ENCODE data around the gene RPS29.

RPS29 gene

DNA sequence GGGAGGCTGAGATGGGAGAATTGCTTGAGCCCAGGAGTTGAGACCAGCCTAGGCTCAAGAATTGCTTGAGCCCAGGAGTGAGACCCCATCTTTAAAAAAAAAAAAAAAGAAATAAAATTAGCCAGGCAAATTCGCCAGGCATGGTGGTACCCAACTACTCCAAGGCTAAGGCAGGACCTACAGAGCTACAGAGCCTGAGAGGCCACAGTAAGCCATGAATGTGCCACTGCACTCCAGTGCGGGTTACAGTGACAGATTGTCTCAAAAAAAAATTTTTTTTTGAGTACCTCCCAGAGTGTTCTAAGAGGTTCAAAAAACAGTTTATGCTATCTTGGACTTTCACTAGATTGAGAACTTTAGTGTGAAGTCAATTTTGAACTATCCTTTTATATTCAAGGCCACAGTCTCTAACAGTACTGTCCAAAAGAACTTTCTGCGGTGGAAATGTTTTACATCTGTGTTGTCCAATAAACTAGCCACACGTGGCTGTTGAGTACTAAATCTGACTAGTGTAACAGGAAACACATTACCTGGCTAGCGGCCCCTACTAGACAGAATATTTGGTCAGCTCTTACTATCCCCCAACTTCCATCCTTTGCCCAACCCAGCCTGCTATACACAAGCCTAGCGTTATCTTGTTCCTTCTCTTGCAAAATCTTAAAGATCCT lies 31.8 kb upstream of the RPS29 start:
- ChIA-PET POLR2A (interaction anchor here (1.0 kb wide), 1 partner anchor 15 kb away, joined by 7 read pairs; no protein-coding TSS in a partner anchor), CTCF (interaction anchor here (1.1 to 2.5 kb wide), 2 partner anchors 23 to 31 kb away, joined by 3 to 8 read pairs; partner anchors contain the start of gene RPS29)
- TF ChIP-seq CTCF (IDR thresholded peaks at IDR 0.05; ENCODE audit: insufficient read depth, low read length, missing control alignments) = no peak
- DNase-seq (ENCODE audit: low read depth, low spot score) = no peak
- no peak overlapping the region for H3K4me3 ChIP-seq (ENCODE audit: low read depth, low read length)

DNA sequence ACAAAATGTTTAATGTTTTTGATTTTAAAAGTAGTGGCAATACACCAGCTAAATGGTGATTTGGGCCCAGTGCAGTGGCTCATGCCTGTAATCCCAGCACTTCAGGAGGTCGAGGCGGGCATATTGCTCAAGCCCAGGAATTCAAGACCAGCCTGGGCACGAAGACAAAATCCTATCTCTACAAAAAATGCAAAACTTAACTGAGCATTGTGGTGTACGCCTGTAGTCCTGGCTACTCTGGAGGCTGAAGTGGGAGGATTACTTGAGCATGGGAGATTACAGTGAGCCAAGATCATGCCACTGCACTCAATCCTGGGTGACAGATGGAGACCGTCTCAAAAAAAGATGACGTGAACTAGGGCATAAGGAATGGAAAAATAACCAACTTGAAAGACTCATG lies 29.6 kb upstream of the RPS29 start:
- POLR2A ChIA-PET = no interaction called here
- no peak overlapping the region for H3K4me3 ChIP-seq (ENCODE audit: low read depth, low read length)
- DNase-seq (ENCODE audit: low read depth, low spot score) = no peak
- CTCF ChIA-PET = interaction anchor here (1.1 kb wide), 1 partner anchor 13 kb away, joined by 3 read pairs; no protein-coding TSS in a partner anchor
- TF ChIP-seq CTCF (IDR thresholded peaks at IDR 0.05; ENCODE audit: insufficient read depth, low read length, missing control alignments) = no peak

DNA sequence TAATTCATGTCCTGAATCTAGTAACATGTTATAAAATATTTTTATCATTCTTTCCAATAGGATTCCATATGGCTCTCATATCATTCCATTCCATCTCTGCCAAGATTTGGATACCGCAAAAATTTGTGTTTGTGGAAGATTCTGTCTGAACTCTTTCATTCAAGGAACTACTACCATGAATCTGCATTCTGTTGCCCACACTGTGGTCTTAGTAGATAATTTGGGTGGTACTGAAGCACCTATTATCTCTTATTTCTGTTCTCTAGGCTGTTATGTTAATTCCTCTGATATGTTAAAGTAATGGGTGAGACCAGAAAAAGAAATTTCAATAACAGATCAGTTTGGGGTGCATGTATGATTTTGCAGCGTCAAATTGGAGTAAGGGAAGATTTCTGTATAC lies 28.0 kb upstream of the RPS29 start:
- POLR2A ChIA-PET = no interaction called here
- CTCF ChIA-PET = interaction anchor here (0.8 to 1.0 kb wide), 2 partner anchors 27 to 36 kb away, joined by 3 read pairs; no protein-coding TSS in a partner anchor
- no peak overlapping the region for H3K4me3 ChIP-seq (ENCODE audit: low read depth, low read length)
- DNase-seq (ENCODE audit: low read depth, low spot score) = no peak
- no peak for TF ChIP-seq CTCF (IDR thresholded peaks at IDR 0.05; ENCODE audit: insufficient read depth, low read length, missing control alignments)

DNA sequence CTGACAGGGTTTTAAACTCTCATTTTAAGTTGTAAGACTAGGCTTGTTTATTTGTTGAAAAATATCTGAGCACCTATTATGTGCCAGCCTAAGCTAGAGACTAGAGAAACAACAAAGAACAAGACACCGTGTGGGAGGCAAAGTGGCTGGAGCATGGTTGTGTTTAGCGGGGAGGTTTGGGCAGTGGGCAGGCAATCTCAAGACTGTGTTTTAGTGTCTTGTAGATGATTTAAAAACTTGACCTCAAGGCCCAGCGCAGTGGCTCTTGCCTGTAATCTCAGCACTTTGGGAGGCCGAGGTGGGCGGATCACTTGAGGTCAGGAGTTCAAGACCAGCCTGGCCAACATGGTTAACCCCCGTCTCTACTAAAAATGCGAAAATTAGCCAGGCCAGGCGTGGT lies 26.5 kb upstream of the RPS29 start:
- ChIA-PET CTCF (interaction anchor here (1.4 to 1.7 kb wide), 2 partner anchors 8 to 26 kb away, joined by 4 to 6 read pairs; partner anchors contain the start of genes MGAT2 and RPL36AL), POLR2A (interaction anchor here (1.3 kb wide), 1 partner anchor 8 kb away, joined by 5 read pairs; the partner anchor contains the start of genes MGAT2 and RPL36AL)
- DNase-seq (ENCODE audit: low read depth, low spot score) = no peak
- no peak overlapping the region for H3K4me3 ChIP-seq (ENCODE audit: low read depth, low read length)
- TF ChIP-seq CTCF (IDR thresholded peaks at IDR 0.05; ENCODE audit: insufficient read depth, low read length, missing control alignments) = no peak

- ChIA-PET POLR2A (interaction anchor here (1.3 kb wide), 1 partner anchor 8 kb away, joined by 5 read pairs; the partner anchor contains the start of genes MGAT2 and RPL36AL), CTCF (interaction anchor here (1.1 to 1.7 kb wide), 3 partner anchors 8 to 25 kb away, joined by 4 to 6 read pairs (median 5); partner anchors contain the start of genes DNAAF2, MGAT2 and RPL36AL)
Observed at GRCh38 chr14:49612251-49612650, 26.1 kb upstream of the RPS29 start.

More at GRCh38 chr14:49612251-49612650, 26.1 kb upstream of the RPS29 start:
- H3K4me3 ChIP-seq (ENCODE audit: low read depth, low read length) = no peak overlapping the region
- DNase-seq (ENCODE audit: low read depth, low spot score) = no peak
- no peak for TF ChIP-seq CTCF (IDR thresholded peaks at IDR 0.05; ENCODE audit: insufficient read depth, low read length, missing control alignments)

Measured in AG04449 (cell line).